IPS DF 6.9 (cell line): Measurements from ENCODE around the gene TSPAN11.
A peak's percentile ranks its signal among the peaks of the same experiment; 100 is the strongest.

ENCODE experiments used
- DNase-seq: peaks from one replicate; pipeline ENCODE4 v3.0.0-alpha.2; 2013; ENCODE audit warnings: low read depth, low spot score
- H3K27ac ChIP-seq: one replicate; pipeline ENCODE4 v1.5.1; 2013; ENCODE audit warnings: low read length, control low read depth
- H3K27me3 ChIP-seq: 2 replicates; pipeline ENCODE4 v1.6.1; 2013; ENCODE audit warnings: mild to moderate bottlenecking, low read length; ENCODE audit not compliant: control insufficient read depth, insufficient read depth
- H3K36me3 ChIP-seq: 2 replicates; pipeline ENCODE4 v1.6.1; 2013; ENCODE audit warnings: low read length; ENCODE audit not compliant: control insufficient read depth, insufficient read depth
- H3K4me1 ChIP-seq: 2 replicates; pipeline ENCODE4 v1.6.1; 2013; ENCODE audit warnings: low read length; ENCODE audit not compliant: control insufficient read depth, insufficient read depth
- H3K4me3 ChIP-seq: 2 replicates; pipeline ENCODE4 v1.5.1; 2013; ENCODE audit warnings: mild to moderate bottlenecking, low read length
- H3K9me3 ChIP-seq: 2 replicates; pipeline ENCODE4 v1.6.1; 2013; ENCODE audit warnings: low read length, inconsistent platforms; ENCODE audit not compliant: control insufficient read depth, insufficient read depth
- WGBS: extraction: QIAGEN DNeasy Blood & Tissue Kit; methylation state at CpG from one replicate; pipeline ENCODE4 v1.1.7; 2013; ENCODE audit warnings: mixed read lengths, missing lambda C conversion rate; ENCODE audit not compliant: insufficient read length, insufficient coverage; 5-methylcytosine and 5-hydroxymethylcytosine counted together

The TSPAN11 gene

DNA sequence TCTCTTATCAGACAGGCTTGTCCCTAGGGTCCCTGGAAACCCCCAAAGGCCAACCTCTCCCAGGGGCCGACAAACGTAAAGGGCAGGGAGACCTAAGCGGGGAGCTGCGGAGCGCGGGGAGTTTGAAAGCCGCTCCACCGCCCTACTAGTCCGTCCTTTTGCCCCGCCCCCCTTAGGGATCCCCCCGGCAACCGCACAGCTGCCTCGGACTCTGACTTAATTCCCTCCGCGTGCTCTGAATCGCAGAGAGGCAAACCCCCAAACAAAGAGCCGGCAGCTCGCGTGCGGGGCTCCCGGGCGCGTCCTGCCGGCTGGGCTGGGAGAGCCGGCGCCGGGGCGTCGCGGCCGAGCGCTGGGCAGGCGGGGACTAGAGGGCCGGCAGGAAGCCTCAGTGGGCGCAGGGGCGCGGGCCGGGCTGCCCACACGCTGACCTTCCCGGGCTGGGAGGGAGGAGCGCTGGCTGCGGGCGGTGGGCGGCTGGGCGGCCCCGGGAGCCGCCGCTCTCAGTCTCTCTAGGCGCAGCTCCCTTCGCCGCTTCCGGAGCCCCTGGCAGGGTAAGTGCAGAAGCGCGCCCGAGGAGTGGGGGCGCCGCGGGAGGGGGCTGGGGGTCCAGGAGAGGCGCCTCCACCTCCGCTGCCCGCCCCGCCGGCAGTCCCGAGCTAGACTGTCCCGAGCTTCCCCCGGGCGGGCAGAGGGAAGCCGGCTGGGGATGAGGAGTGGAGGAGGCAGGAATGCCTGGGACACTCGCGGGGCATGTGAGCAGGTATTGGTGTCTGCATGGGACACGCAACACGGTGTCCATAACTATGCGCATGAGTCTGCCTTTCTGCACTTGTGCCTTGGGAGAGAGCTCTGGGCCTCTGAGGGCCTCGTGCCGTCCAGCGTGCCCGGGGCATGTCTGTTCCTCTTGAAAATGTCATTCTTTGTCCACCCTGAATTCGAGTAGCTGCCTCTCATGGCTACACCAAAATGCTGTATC is at the start of gene TSPAN11:
Gene TSPAN11 (plus strand): TSS at position 506 of the 979 bp plus-strand sequence. CDS start 27,244 bp downstream, outside the sequence.
- WGBS: no CpG with 5 or more reads among the region's 78 CpGs
- Histone ChIP-seq H3K4me3 (peak within 1 kb of the TSS; percentile 49; the same call in 1 of the 2 replicates), H3K27ac (no peak within 1 kb of the TSS), H3K27me3 (peaks cover 15% of the 10 kb centered on the region; the same call in 1 of the 2 replicates), H3K4me1 (peaks cover 2% of the 10 kb centered on the region; the same call in 1 of the 2 replicates), H3K9me3 (no peaks in the 10 kb centered on the region), H3K36me3 (no peaks in the 10 kb centered on the region)
- no peak for DNase-seq

DNA sequence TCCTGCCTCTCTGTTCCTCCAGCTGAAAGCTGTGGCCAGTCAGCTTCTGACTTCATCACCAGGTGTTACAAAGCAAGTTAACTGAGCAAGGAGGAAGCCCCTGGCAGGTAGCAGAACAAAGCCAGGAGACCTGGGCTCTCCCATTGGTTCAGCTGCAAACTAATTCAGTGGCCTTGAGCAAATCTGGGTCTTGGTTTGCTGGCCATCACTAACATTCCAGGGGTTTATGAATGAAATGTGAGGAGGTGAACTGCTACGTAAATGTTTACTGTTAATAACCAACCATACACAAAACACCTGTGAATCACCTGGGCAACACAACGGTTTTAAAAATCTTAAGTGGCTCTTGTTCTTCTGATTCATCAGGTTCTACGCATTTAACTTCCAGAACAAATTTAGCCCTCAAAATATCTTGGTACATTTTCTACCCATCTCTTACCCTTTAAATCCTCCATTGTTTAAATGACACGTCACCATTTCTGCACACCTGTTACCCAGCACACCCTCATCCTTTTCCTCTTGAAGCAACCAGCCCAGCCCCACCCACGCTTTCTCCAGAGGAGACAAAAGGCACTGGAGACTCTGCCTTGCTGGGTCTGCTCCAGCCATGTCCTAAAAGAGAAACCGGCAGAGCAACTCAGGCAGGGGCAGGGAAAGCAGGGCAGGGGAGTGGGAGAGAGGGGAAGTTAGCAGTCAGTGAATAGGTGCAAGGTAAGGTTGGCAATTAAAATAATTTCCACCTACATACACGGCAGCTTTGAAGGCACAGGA is 49.3 kb upstream of the TSPAN11 start:
- H3K36me3 ChIP-seq: no peaks in the 10 kb centered on the region
- no peak for DNase-seq
- no peaks in the 10 kb centered on the region for H3K27me3 ChIP-seq
- no peak overlapping the region for H3K4me3 ChIP-seq
- H3K9me3 ChIP-seq: no peaks in the 10 kb centered on the region
- no peaks in the 10 kb centered on the region; the same call in 1 of the 2 replicates for H3K4me1 ChIP-seq
- no peak overlapping the region for H3K27ac ChIP-seq
- WGBS: 100% methylated on average over 1 of the region's 7 CpGs

DNA sequence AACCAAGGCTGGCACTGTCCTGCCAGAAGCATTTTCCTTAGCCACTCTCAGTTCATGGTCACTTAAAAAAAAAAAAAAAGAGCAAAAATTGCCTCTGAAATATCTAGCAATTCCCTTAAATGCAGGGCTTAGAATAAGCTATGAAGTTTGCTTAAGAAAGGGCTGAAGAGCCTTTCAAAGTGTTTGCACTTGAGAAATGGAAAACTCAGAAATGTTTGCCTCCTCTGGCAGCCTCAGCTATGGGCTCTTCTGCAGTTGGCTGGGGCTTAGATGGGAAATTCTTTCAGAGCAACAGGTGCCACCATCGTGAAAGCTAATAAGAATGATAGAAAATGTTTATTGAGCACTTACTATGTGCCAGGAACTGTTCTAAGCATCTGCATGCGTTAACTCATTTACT is 48.5 kb upstream of the TSPAN11 start:
- Histone ChIP-seq H3K27ac (no peak overlapping the region), H3K27me3 (no peaks in the 10 kb centered on the region), H3K4me1 (no peaks in the 10 kb centered on the region; the same call in 1 of the 2 replicates), H3K36me3 (no peaks in the 10 kb centered on the region), H3K9me3 (no peaks in the 10 kb centered on the region), H3K4me3 (no peak overlapping the region)
- WGBS: no CpG with 5 or more reads among the region's 2 CpGs
- DNase-seq: no peak

DNA sequence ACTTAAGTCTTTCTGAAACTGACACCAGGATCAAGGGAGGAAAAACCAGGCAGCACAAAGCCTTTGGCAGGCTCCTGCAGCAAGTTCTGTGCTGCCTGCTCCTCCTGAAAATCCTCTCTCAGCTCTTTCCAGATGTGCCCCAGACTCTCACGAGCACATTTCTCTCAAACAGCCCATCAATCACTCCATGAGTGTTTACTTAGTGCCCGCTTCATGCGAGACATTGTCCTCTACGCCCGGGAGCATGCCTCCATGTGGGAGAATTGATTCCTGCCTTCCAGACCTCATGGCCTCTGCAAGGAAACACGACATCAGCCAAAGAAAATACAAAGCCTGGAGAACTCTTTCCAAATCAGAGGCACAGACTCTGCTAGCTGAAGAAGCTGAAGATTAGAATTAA is 46.5 kb upstream of the TSPAN11 start:
- no peak overlapping the region for H3K27ac ChIP-seq
- no peaks in the 10 kb centered on the region for H3K4me1 ChIP-seq
- no CpG with 5 or more reads among the region's 6 CpGs for WGBS
- H3K36me3 ChIP-seq: no peaks in the 10 kb centered on the region
- DNase-seq: no peak
- no peaks in the 10 kb centered on the region for H3K27me3 ChIP-seq
- H3K4me3 ChIP-seq: no peak overlapping the region
- no peaks in the 10 kb centered on the region for H3K9me3 ChIP-seq

DNA sequence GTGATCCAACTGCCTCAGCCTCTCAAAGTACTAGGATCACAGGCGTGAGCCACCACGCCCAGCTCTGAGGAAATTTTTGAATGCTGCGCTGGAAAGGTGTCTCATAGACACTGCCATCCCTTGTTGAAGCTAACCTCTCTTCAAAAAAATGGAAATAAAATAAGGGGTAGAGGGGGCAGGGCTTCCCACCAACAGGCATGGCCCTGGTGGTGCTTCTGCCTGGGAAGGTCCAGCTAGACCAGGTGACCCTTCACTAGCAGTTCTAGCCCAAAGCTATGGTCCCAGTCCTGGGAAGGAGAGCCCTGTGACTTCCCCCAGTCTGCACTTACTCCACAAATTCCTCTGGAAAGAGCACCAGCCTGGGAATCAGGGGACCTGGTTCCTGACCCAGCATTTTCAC is 45.7 kb upstream of the TSPAN11 start:
- no peaks in the 10 kb centered on the region for H3K9me3 ChIP-seq
- H3K27ac ChIP-seq: no peak overlapping the region
- no peak for DNase-seq
- no peaks in the 10 kb centered on the region for H3K4me1 ChIP-seq
- H3K4me3 ChIP-seq: no peak overlapping the region
- no peaks in the 10 kb centered on the region for H3K27me3 ChIP-seq
- no CpG with 5 or more reads among the region's 3 CpGs for WGBS
- H3K36me3 ChIP-seq: no peaks in the 10 kb centered on the region

DNA sequence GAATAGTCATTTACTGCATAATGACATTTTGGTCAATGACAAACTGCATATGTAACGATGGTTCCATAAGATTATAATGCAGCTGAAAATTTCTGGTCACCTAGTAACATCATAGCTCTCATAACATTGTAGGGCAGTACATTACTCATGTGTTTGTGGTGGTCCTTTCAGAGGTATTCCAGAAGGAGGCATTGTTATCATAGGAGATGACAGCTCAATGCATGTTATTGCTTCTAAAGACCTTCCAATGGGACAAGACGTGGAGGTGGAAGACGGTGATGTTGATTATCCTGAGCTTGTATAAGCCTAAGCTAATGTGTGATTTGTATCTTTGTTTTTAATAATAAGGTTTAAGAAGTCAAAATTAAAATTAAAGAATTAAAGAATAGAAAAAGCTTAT is 43.8 kb upstream of the TSPAN11 start:
- Histone ChIP-seq H3K36me3 (no peaks in the 10 kb centered on the region), H3K4me3 (no peak overlapping the region), H3K9me3 (no peaks in the 10 kb centered on the region), H3K27me3 (no peaks in the 10 kb centered on the region), H3K27ac (no peak overlapping the region), H3K4me1 (no peaks in the 10 kb centered on the region)
- DNase-seq: no peak
- no CpG with 5 or more reads among the region's 3 CpGs for WGBS

- Histone ChIP-seq H3K27ac (no peak overlapping the region), H3K27me3 (no peaks in the 10 kb centered on the region), H3K4me3 (no peak overlapping the region), H3K9me3 (no peaks in the 10 kb centered on the region), H3K4me1 (no peaks in the 10 kb centered on the region), H3K36me3 (no peaks in the 10 kb centered on the region)
- WGBS: no CpG with 5 or more reads among the region's 2 CpGs
- DNase-seq: no peak
Observed at GRCh38 chr12:30884799-30885198, 41.7 kb upstream of the TSPAN11 start.

GRCh38 chr12:30885321-30885720 is 41.2 kb upstream of the TSPAN11 start:
- Histone ChIP-seq H3K4me1 (no peaks in the 10 kb centered on the region), H3K36me3 (no peaks in the 10 kb centered on the region), H3K4me3 (no peak overlapping the region), H3K27ac (no peak overlapping the region), H3K27me3 (no peaks in the 10 kb centered on the region), H3K9me3 (no peaks in the 10 kb centered on the region)
- DNase-seq: no peak
- no CpG with 5 or more reads among the region's 2 CpGs for WGBS

- H3K9me3 ChIP-seq: no peaks in the 10 kb centered on the region
- H3K36me3 ChIP-seq: no peaks in the 10 kb centered on the region
- no peak overlapping the region for H3K4me3 ChIP-seq
- no peak overlapping the region for H3K27ac ChIP-seq
- no peaks in the 10 kb centered on the region for H3K27me3 ChIP-seq
- no peaks in the 10 kb centered on the region for H3K4me1 ChIP-seq
- no peak for DNase-seq
Observed at GRCh38 chr12:30887226-30887625, 39.3 kb upstream of the TSPAN11 start.

- no peak for DNase-seq
- Histone ChIP-seq H3K27me3 (no peaks in the 10 kb centered on the region), H3K4me3 (no peak overlapping the region), H3K27ac (no peak overlapping the region), H3K36me3 (no peaks in the 10 kb centered on the region), H3K9me3 (no peaks in the 10 kb centered on the region), H3K4me1 (no peaks in the 10 kb centered on the region)
Observed at GRCh38 chr12:30888241-30888640, 38.3 kb upstream of the TSPAN11 start.
